Measurements from ENCODE around the gene SLC2A14.
"Not testable (repeated sequence)": the region's sequence is repeated elsewhere in the genome, so short reads cannot be mapped to it uniquely, and the experiment has no call there.

- not testable (repeated sequence) for TF ChIP-seq CTCF, POLR2A, POLR2AphosphoS5 (IDR thresholded peaks at IDR 0.05)
Observed at GRCh38 chr12:7862301-7862700, 10.4 kb downstream of the SLC2A14 start.
